Upper lobe of left lung (tissue), 4 donors: Measurements from ENCODE around the gene SPTB.
A peak's percentile ranks its signal among the peaks of the same experiment; 100 is the strongest.

ENCODE experiments used
- CTCF ChIP-seq, 6 experiments: fragments of 450-650 bp in 4 of 6; fragments of 200-600 bp in 2 of 6; sonication (generic) in 2 of 6; IDR thresholded peaks; one replicate each; pipeline ENCODE4 v1.5.1; 2016 to 2019; ENCODE audit warnings: antibody characterized with exemption in 6 of 6
- POLR2A ChIP-seq, 4 donors: fragments of 450-650 bp; IDR thresholded peaks; one replicate each; pipeline ENCODE4 v1.5.1; 2016 to 2017; ENCODE audit warnings: antibody characterized with exemption in 4 of 4, mild to moderate bottlenecking in 2 of 4

- TF ChIP-seq POLR2A (IDR thresholded peaks at IDR 0.05) (no peak), CTCF (IDR thresholded peaks at IDR 0.05) (peak; percentile 71 to 90 (median 81))
These were observed 56.3 kb downstream of the SPTB start for GRCh38 chr14:64823305-64823861.
